Rectal smooth muscle tissue (tissue), 1 donor: ENCODE data around the gene C6orf132.
"Not testable (repeated sequence)": the region's sequence is repeated elsewhere in the genome, so short reads cannot be mapped to it uniquely, and the experiment has no call there.

Source experiments
- H3K27ac ChIP-seq: one replicate; pipeline ENCODE4 v1.7.0; 2013; ENCODE audit warnings: low read depth, low read length, inconsistent platforms
- H3K27me3 ChIP-seq: one replicate; pipeline ENCODE4 v1.7.0; 2013; ENCODE audit warnings: low read length; ENCODE audit not compliant: control insufficient read depth, insufficient read depth
- H3K36me3 ChIP-seq: one replicate; pipeline ENCODE4 v1.7.0; 2013; ENCODE audit warnings: low read length; ENCODE audit not compliant: control insufficient read depth, insufficient read depth
- H3K4me1 ChIP-seq: one replicate; pipeline ENCODE4 v1.7.0; 2013; ENCODE audit warnings: low read length; ENCODE audit not compliant: control insufficient read depth, insufficient read depth
- H3K4me3 ChIP-seq: one replicate; pipeline ENCODE4 v1.7.0; 2013; ENCODE audit warnings: low read length
- H3K9ac ChIP-seq: one replicate; pipeline ENCODE4 v1.7.0; 2013; ENCODE audit warnings: low read length

C6orf132 gene

GRCh38 chr6:42175860-42176259 is 33.4 kb upstream of the C6orf132 start:
- no peaks in the 10 kb centered on the region for H3K36me3 ChIP-seq
- no peak overlapping the region for H3K27ac ChIP-seq
- no peak overlapping the region for H3K9ac ChIP-seq
- H3K4me1 ChIP-seq, result no peaks in the 10 kb centered on the region
- H3K27me3 ChIP-seq, result peaks cover 5% of the 10 kb centered on the region
- H3K4me3 ChIP-seq, result no peak overlapping the region

GRCh38 chr6:42173101-42173500 is 30.7 kb upstream of the C6orf132 start, which contains the start of gene GUCA1A:
Gene GUCA1A, plus strand, starts transcription at chr6:42173364. Its CDS starts 250 bp downstream, at chr6:42173614.
- H3K27ac ChIP-seq, result no peak within 1 kb of the TSS
- H3K27me3 ChIP-seq, result no peaks in the 10 kb centered on the region
- no peak within 1 kb of the TSS for H3K4me3 ChIP-seq
- no peaks in the 10 kb centered on the region for H3K36me3 ChIP-seq
- H3K4me1 ChIP-seq, result no peaks in the 10 kb centered on the region
- no peak within 1 kb of the TSS for H3K9ac ChIP-seq

GRCh38 chr6:42171813-42172581 is 29.6 kb upstream of the C6orf132 start:
- H3K4me3 ChIP-seq, result no peak overlapping the region

GRCh38 chr6:42169780-42170179 is 27.4 kb upstream of the C6orf132 start:
- not testable (repeated sequence) for H3K36me3 ChIP-seq, H3K4me3 ChIP-seq, H3K4me1 ChIP-seq, H3K27me3 ChIP-seq, H3K27ac ChIP-seq, H3K9ac ChIP-seq

More at GRCh38 chr6:42171813-42172581, 29.6 kb upstream of the C6orf132 start:
- Histone ChIP-seq H3K36me3 (no peaks in the 10 kb centered on the region), H3K4me1 (no peaks in the 10 kb centered on the region), H3K27me3 (no peaks in the 10 kb centered on the region), H3K27ac (no peak overlapping the region), H3K9ac (no peak overlapping the region)

- Histone ChIP-seq H3K27ac (no peak overlapping the region), H3K36me3 (no peaks in the 10 kb centered on the region), H3K27me3 (no peaks in the 10 kb centered on the region), H3K4me3 (no peak overlapping the region), H3K4me1 (no peaks in the 10 kb centered on the region), H3K9ac (no peak overlapping the region)
Measured at GRCh38 chr6:42168650-42169049, 26.2 kb upstream of the C6orf132 start.

- no peaks in the 10 kb centered on the region for H3K27me3 ChIP-seq
Measured at GRCh38 chr6:42166444-42167141, 24.2 kb upstream of the C6orf132 start.

GRCh38 chr6:42165016-42165415 is 22.6 kb upstream of the C6orf132 start:
- no peak overlapping the region for H3K27ac ChIP-seq
- H3K36me3 ChIP-seq, result no peaks in the 10 kb centered on the region
- no peak overlapping the region for H3K4me3 ChIP-seq
- H3K9ac ChIP-seq, result no peak overlapping the region
- H3K27me3 ChIP-seq, result no peaks in the 10 kb centered on the region
- no peaks in the 10 kb centered on the region for H3K4me1 ChIP-seq

More at GRCh38 chr6:42166444-42167141, 24.2 kb upstream of the C6orf132 start:
- Histone ChIP-seq H3K4me1 (no peaks in the 10 kb centered on the region), H3K27ac (no peak overlapping the region), H3K36me3 (no peaks in the 10 kb centered on the region), H3K4me3 (no peak overlapping the region), H3K9ac (no peak overlapping the region)

GRCh38 chr6:42163981-42164380 is 21.6 kb upstream of the C6orf132 start:
- Histone ChIP-seq H3K4me3 (no peak overlapping the region), H3K27ac (no peak overlapping the region), H3K36me3 (no peaks in the 10 kb centered on the region), H3K4me1 (no peaks in the 10 kb centered on the region), H3K27me3 (no peaks in the 10 kb centered on the region), H3K9ac (no peak overlapping the region)

- H3K4me1 ChIP-seq, result no peaks in the 10 kb centered on the region
- H3K27ac ChIP-seq, result no peak overlapping the region
- no peak overlapping the region for H3K4me3 ChIP-seq
- no peak overlapping the region for H3K9ac ChIP-seq
- H3K36me3 ChIP-seq, result no peaks in the 10 kb centered on the region
- no peaks in the 10 kb centered on the region for H3K27me3 ChIP-seq
Measured at GRCh38 chr6:42162812-42163211, 20.4 kb upstream of the C6orf132 start.

- no peak overlapping the region for H3K9ac ChIP-seq
- no peak overlapping the region for H3K4me3 ChIP-seq
- H3K27ac ChIP-seq, result no peak overlapping the region
- no peaks in the 10 kb centered on the region for H3K4me1 ChIP-seq
- H3K27me3 ChIP-seq, result no peaks in the 10 kb centered on the region
- H3K36me3 ChIP-seq, result no peaks in the 10 kb centered on the region
Measured at GRCh38 chr6:42162384-42162783, 20.0 kb upstream of the C6orf132 start.

- no peak overlapping the region for H3K4me3 ChIP-seq
- no peaks in the 10 kb centered on the region for H3K27me3 ChIP-seq
- no peak overlapping the region for H3K9ac ChIP-seq
- no peaks in the 10 kb centered on the region for H3K4me1 ChIP-seq
- H3K36me3 ChIP-seq, result no peaks in the 10 kb centered on the region
- no peak overlapping the region for H3K27ac ChIP-seq
Measured at GRCh38 chr6:42159431-42160024, 17.1 kb upstream of the C6orf132 start.

GRCh38 chr6:42158631-42159030 is 16.2 kb upstream of the C6orf132 start:
- no peak overlapping the region for H3K9ac ChIP-seq
- H3K36me3 ChIP-seq, result no peaks in the 10 kb centered on the region
- H3K4me1 ChIP-seq, result no peaks in the 10 kb centered on the region
- H3K4me3 ChIP-seq, result no peak overlapping the region
- no peaks in the 10 kb centered on the region for H3K27me3 ChIP-seq
- H3K27ac ChIP-seq, result no peak overlapping the region
